ENCODE data around the gene CSRP3. TPM values are rescaled to one million over a fixed set of nuclear protein-coding genes. Genes with fewer than 3 reads are reported as not detected.
"Not testable (repeated sequence)": the region's sequence is repeated elsewhere in the genome, so short reads cannot be mapped to it uniquely, and the experiment has no call there.

The CSRP3 gene
- total RNA-seq, 1 donor from 2014 or later, result not detected

GRCh38 chr11:19160847-19161246 lies 40.9 kb downstream of the CSRP3 start:
- ChIA-PET POLR2A (no interaction called here), CTCF (interaction anchor here (0.8 kb wide), 1 partner anchor 392 kb away, joined by 3 read pairs; no protein-coding TSS in a partner anchor)
- no peaks in the 10 kb centered on the region for H3K27me3 Mint-ChIP-seq
- TF ChIP-seq CTCF (IDR thresholded peaks at IDR 0.05), result no peak
- H3K27ac Mint-ChIP-seq, result no peak overlapping the region
- no peak overlapping the region for H3K4me3 Mint-ChIP-seq
- H3K9me3 Mint-ChIP-seq, result no peaks in the 10 kb centered on the region
- no peak for DNase-seq
- peaks cover 75% of the 10 kb centered on the region for H3K36me3 Mint-ChIP-seq (ENCODE audit: low read depth)
- intact Hi-C loops (cut with micrococcal nuclease), result loop anchor here (10.0 kb wide), 1 partner anchor 394 kb away; no protein-coding TSS in a partner anchor
- H3K4me1 Mint-ChIP-seq, result peaks cover 2% of the 10 kb centered on the region
- no peak for ATAC-seq (ENCODE audit: low read depth)

GRCh38 chr11:19156892-19157291 lies 44.9 kb downstream of the CSRP3 start:
- Mint-ChIP-seq H3K4me1 (no peaks in the 10 kb centered on the region), H3K27ac (no peak overlapping the region), H3K27me3 (no peaks in the 10 kb centered on the region), H3K9me3 (no peaks in the 10 kb centered on the region), H3K4me3 (no peak overlapping the region), H3K36me3 (ENCODE audit: low read depth) (peaks cover 68% of the 10 kb centered on the region)
- ChIA-PET CTCF (no interaction called here), POLR2A (no interaction called here)
- DNase-seq (no peak), ATAC-seq (ENCODE audit: low read depth) (no peak)
- intact Hi-C loops (cut with micrococcal nuclease), result no loop called here
- no peak for TF ChIP-seq CTCF (IDR thresholded peaks at IDR 0.05)

GRCh38 chr11:19145319-19145718 lies 56.5 kb downstream of the CSRP3 start:
- H3K27ac Mint-ChIP-seq, result no peak overlapping the region
- ATAC-seq (ENCODE audit: low read depth) (no peak), DNase-seq (no peak)
- no peaks in the 10 kb centered on the region for H3K9me3 Mint-ChIP-seq
- TF ChIP-seq CTCF (IDR thresholded peaks at IDR 0.05), result no peak
- ChIA-PET POLR2A (no interaction called here), CTCF (no interaction called here)
- no peaks in the 10 kb centered on the region for H3K4me1 Mint-ChIP-seq
- no peak overlapping the region for H3K4me3 Mint-ChIP-seq
- intact Hi-C loops (cut with micrococcal nuclease), result no loop called here
- no peaks in the 10 kb centered on the region for H3K27me3 Mint-ChIP-seq
- peaks cover 38% of the 10 kb centered on the region for H3K36me3 Mint-ChIP-seq (ENCODE audit: low read depth)

- H3K4me3 Mint-ChIP-seq; CTCF ChIA-PET; H3K27ac Mint-ChIP-seq; ATAC-seq (ENCODE audit: low read depth); H3K9me3 Mint-ChIP-seq; H3K27me3 Mint-ChIP-seq; DNase-seq; H3K4me1 Mint-ChIP-seq; intact Hi-C loops (cut with micrococcal nuclease); POLR2A ChIA-PET: not testable (repeated sequence)
- peaks cover 21% of the 10 kb centered on the region for H3K36me3 Mint-ChIP-seq (ENCODE audit: low read depth)
These were observed 64.9 kb downstream of the CSRP3 start for GRCh38 chr11:19136884-19137283.

- DNase-seq (no peak), ATAC-seq (ENCODE audit: low read depth) (no peak)
- intact Hi-C loops (cut with micrococcal nuclease), result no loop called here
- no peak overlapping the region for H3K27ac Mint-ChIP-seq
- ChIA-PET CTCF (interaction anchor here (0.9 kb wide), 1 partner anchor 132 kb away, joined by 3 read pairs; no protein-coding TSS in a partner anchor), POLR2A (no interaction called here)
- H3K4me3 Mint-ChIP-seq, result no peak overlapping the region
- H3K4me1 Mint-ChIP-seq, result no peaks in the 10 kb centered on the region
- no peaks in the 10 kb centered on the region for H3K27me3 Mint-ChIP-seq
- no peak for TF ChIP-seq CTCF (IDR thresholded peaks at IDR 0.05)
- H3K36me3 Mint-ChIP-seq (ENCODE audit: low read depth), result peaks cover 38% of the 10 kb centered on the region
- no peaks in the 10 kb centered on the region for H3K9me3 Mint-ChIP-seq
These were observed 67.8 kb downstream of the CSRP3 start for GRCh38 chr11:19134004-19134403.

Other genes starting within 250 kb of the CSRP3 start
- gene MRGPRX2, start 141.3 kb downstream of the CSRP3 start, total RNA-seq, result not detected in 2 replicates
- 17.1 and 25.2 TPM in 2 replicates for gene ZDHHC13, start 84.8 kb downstream of the CSRP3 start, total RNA-seq
- 0.82 and 0.88 TPM in 2 replicates for gene E2F8, start 39.0 kb upstream of the CSRP3 start, total RNA-seq